ENCODE results near the gene SNRNP200. TPM values are rescaled to one million over a fixed set of nuclear protein-coding genes. Genes with fewer than 3 reads are reported as not detected.

Gene SNRNP200
- total RNA-seq, 1 experiment from 2014 or later: 229 TPM

GRCh38 chr2:96324721-96325040, 19.3 kb upstream of the SNRNP200 start:
- H3K27me3 ChIP-seq (ENCODE audit: insufficient read depth, low read depth): peaks cover 15% of the 10 kb centered on the region
- no peaks in the 10 kb centered on the region for H3K79me2 ChIP-seq (ENCODE audit: low read depth)
- H3K9me2 ChIP-seq (ENCODE audit: insufficient read depth): no peaks in the 10 kb centered on the region
- ChIA-PET CTCF (no interaction called here), POLR2A (ENCODE audit: unreplicated experiment) (no interaction called here)
- no peak for TF ChIP-seq EZH2 (IDR thresholded peaks at IDR 0.05; ENCODE audit: low read depth)
- TF ChIP-seq CTCF (conservative IDR thresholded peaks at IDR 0.05): no peak
- no TSS peak for BruUV-seq (replicated peaks)
- intact Hi-C loops (cut with micrococcal nuclease; ENCODE audit: unreplicated experiment): no loop called here
- no peak overlapping the region; the same call in 1 of the 2 replicates for H2AFZ ChIP-seq
- peaks cover 23% of the 10 kb centered on the region for H3K4me1 ChIP-seq (replicated peaks; ENCODE audit: insufficient read depth)
- H3F3A ChIP-seq (ENCODE audit: insufficient read depth, low read depth): peaks cover 28% of the 10 kb centered on the region
- no peaks in the 10 kb centered on the region for H3K36me3 ChIP-seq (ENCODE audit: low read depth)
- DNase-seq: no peak
- no peak overlapping the region for H3K4me3 ChIP-seq
- H4K20me1 ChIP-seq (ENCODE audit: insufficient read depth): no peaks in the 10 kb centered on the region
- no peak overlapping the region for H3K4me2 ChIP-seq
- H3K9me3 ChIP-seq (ENCODE audit: insufficient read depth, low read depth): no peaks in the 10 kb centered on the region
- H3K27ac ChIP-seq: no peak overlapping the region

- H3K36me3 ChIP-seq (ENCODE audit: low read depth): no peaks in the 10 kb centered on the region
- no peaks in the 10 kb centered on the region for H3K9me2 ChIP-seq (ENCODE audit: insufficient read depth)
- CTCF ChIA-PET: interaction anchor here (0.6 kb wide), 1 partner anchor 136 kb away, joined by 5 read pairs; no protein-coding TSS in a partner anchor
- H2AFZ ChIP-seq: no peak overlapping the region
- H3K4me2 ChIP-seq: no peak overlapping the region
- DNase-seq: no peak
- BruUV-seq (replicated peaks): no TSS peak
- H3K9me3 ChIP-seq (ENCODE audit: insufficient read depth, low read depth): no peaks in the 10 kb centered on the region
- H4K20me1 ChIP-seq (ENCODE audit: insufficient read depth): no peaks in the 10 kb centered on the region
- peaks cover 26% of the 10 kb centered on the region; the same call in 1 of the 2 replicates for H3F3A ChIP-seq (ENCODE audit: insufficient read depth, low read depth)
- TF ChIP-seq CTCF (conservative IDR thresholded peaks at IDR 0.05) (no peak), EZH2 (IDR thresholded peaks at IDR 0.05; ENCODE audit: low read depth) (no peak)
- peaks cover 22% of the 10 kb centered on the region for H3K4me1 ChIP-seq (replicated peaks; ENCODE audit: insufficient read depth)
- H3K79me2 ChIP-seq (ENCODE audit: low read depth): no peaks in the 10 kb centered on the region
- peaks cover 15% of the 10 kb centered on the region for H3K27me3 ChIP-seq (ENCODE audit: insufficient read depth, low read depth)
- intact Hi-C loops (cut with micrococcal nuclease; ENCODE audit: unreplicated experiment): no loop called here
- no peak overlapping the region for H3K27ac ChIP-seq
- no peak overlapping the region for H3K4me3 ChIP-seq
- POLR2A ChIA-PET (ENCODE audit: unreplicated experiment): no interaction called here
These were observed 18.5 kb upstream of the SNRNP200 start for GRCh38 chr2:96323849-96324248.

- peak overlapping the region; percentile 66 for H3K4me3 ChIP-seq
- H3K27ac ChIP-seq: no peak overlapping the region
- no peaks in the 10 kb centered on the region for H3K9me2 ChIP-seq (ENCODE audit: insufficient read depth)
- H3F3A ChIP-seq (ENCODE audit: insufficient read depth, low read depth): peaks cover 29% of the 10 kb centered on the region; the same call in 1 of the 2 replicates
- no peaks in the 10 kb centered on the region for H3K9me3 ChIP-seq (ENCODE audit: insufficient read depth, low read depth)
- DNase-seq: peak in 1 of 2 experiments; percentile 53
- BruUV-seq (replicated peaks): no TSS peak
- H3K36me3 ChIP-seq (ENCODE audit: low read depth): no peaks in the 10 kb centered on the region
- CTCF ChIA-PET: interaction anchor here (0.7 kb wide), 1 partner anchor 92 kb away, joined by 3 read pairs; no protein-coding TSS in a partner anchor
- intact Hi-C loops (cut with micrococcal nuclease; ENCODE audit: unreplicated experiment): no loop called here
- POLR2A ChIA-PET (ENCODE audit: unreplicated experiment): interaction anchor here (0.5 to 0.7 kb wide), 3 partner anchors 10 to 47 kb away, joined by 3 to 6 read pairs (median 3); no protein-coding TSS in a partner anchor
- peaks cover 15% of the 10 kb centered on the region for H3K27me3 ChIP-seq (ENCODE audit: insufficient read depth, low read depth)
- H3K4me2 ChIP-seq: peak overlapping the region; percentile 86
- no peaks in the 10 kb centered on the region for H3K79me2 ChIP-seq (ENCODE audit: low read depth)
- TF ChIP-seq CTCF (conservative IDR thresholded peaks at IDR 0.05) (no peak), EZH2 (IDR thresholded peaks at IDR 0.05; ENCODE audit: low read depth) (no peak)
- H4K20me1 ChIP-seq (ENCODE audit: insufficient read depth): no peaks in the 10 kb centered on the region
- peaks cover 24% of the 10 kb centered on the region for H3K4me1 ChIP-seq (replicated peaks; ENCODE audit: insufficient read depth)
- H2AFZ ChIP-seq: peak overlapping the region; percentile 84
These were observed 15.6 kb upstream of the SNRNP200 start for GRCh38 chr2:96320728-96321622.
